ENCODE data around the gene CRYZL1. TPM values are rescaled to one million over a fixed set of nuclear protein-coding genes. Genes with fewer than 3 reads are reported as not detected.
A peak's percentile ranks its signal among the peaks of the same experiment; 100 is the strongest.

The CRYZL1 gene
- total and polyA plus RNA-seq, 7 experiments from 2014 or later: 33.0 to 75.5 (median 40.4) TPM

DNA sequence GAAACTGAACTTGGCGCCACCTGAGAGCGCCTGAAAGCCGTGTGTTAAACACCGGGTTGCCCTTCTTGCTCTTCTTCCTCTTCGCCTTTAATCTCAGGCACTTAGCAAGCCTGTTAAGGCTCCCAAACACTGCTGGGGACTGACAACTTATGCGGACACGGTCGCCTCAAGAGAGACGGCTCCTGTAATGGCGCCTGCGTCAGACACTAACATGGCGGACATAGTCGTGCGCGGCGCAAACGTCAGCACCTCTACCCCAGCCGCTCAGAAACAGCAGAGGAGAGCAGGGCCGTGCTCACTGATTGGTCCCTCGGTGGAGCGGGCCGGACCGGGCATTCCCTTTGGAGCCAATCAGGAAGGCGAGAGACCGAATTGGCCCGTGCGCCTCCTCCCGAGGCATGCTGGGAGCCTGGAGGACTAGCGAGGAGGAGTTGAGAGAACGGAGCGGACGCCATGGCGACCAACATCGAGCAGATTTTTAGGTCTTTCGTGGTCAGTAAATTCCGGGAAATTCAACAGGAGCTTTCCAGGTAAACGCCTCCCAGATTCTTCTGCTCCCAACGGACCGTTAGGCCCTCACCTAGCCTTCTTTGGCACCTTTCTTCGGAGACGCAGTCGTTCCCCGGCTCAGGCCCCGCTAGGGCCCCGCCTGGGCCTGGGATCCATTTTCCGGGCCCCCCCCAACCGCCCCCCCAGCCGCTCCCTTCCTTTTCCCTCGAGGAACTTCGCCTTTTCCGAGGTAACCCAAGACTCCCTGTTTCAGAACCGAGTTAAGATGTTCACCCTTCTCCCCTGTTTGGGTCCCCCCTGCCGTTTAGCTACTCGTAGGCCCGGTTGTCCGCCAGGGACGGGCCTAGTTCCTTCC, 98.7 kb downstream of the CRYZL1 start, which contains the start of gene SON:
Gene SON, plus strand, starts transcription at position 399 of the 865 bp plus-strand sequence. Its CDS starts 55 bp downstream, at position 454.
- CTCF ChIA-PET: interaction anchor here (0.7 to 2.1 kb wide), 2 partner anchors 46 to 829 kb away, joined by 3 to 5 read pairs; partner anchors contain the start of gene DONSON
- POLR2A ChIA-PET: interaction anchor here (0.6 to 6.9 kb wide), 29 partner anchors 10 to 771 kb away, joined by 3 to 108 read pairs (median 4); partner anchors contain the start of genes DNAJC28, DONSON and TMEM50B
- Histone ChIP-seq H3K4me1 (ENCODE audit: control insufficient read depth in 2 of 2, insufficient read depth in 2 of 2, low read length in 2 of 2) (peaks cover 20 to 30% of the 10 kb centered on the region in 2 donors), H3K36me3 (ENCODE audit: control insufficient read depth in 2 of 3, insufficient read depth in 3 of 3, low read length in 3 of 3) (peaks cover 0 to 30% (median 0%) of the 10 kb centered on the region in 3 experiments), H3K9me3 (ENCODE audit: control insufficient read depth in 2 of 3, low read length in 3 of 3) (no peaks in the 10 kb centered on the region), H3K27me3 (ENCODE audit: control insufficient read depth in 2 of 2, insufficient read depth in 2 of 2, low read length in 2 of 2) (no peaks in the 10 kb centered on the region), H3K4me3 (ENCODE audit: low read length) (peak within 1 kb of the TSS; percentile 95), H3K27ac (ENCODE audit: low read depth, low read length) (peak within 1 kb of the TSS; percentile 99)
- Mint-ChIP-seq H3K27me3 (peaks cover 0 to 5% (median 0%) of the 10 kb centered on the region in 5 donors), H3K36me3 (peaks cover 0 to 8% (median 6%) of the 10 kb centered on the region in 5 donors), H3K27ac (peak within 1 kb of the TSS; percentile 99 to 100 (median 99)), H3K9me3 (peaks cover 0 to 5% (median 0%) of the 10 kb centered on the region in 11 donors), H3K4me1 (peaks cover 29 to 54% (median 45%) of the 10 kb centered on the region in 7 donors), H3K4me3 (peak within 1 kb of the TSS; percentile 90 to 100 (median 97))
- ATAC-seq (peak; percentile 94), DNase-seq (peak; percentile 87 to 99 (median 98))
- intact Hi-C loops (cut with micrococcal nuclease): loop anchor here (1.0 to 10.0 kb wide), 23 partner anchors 16 to 1131 kb away; partner anchors contain the start of genes CFAP298 (in 2 of the 2), DNAJC28 (in 2 of the 2), DONSON (in 2 of the 2) and IFNAR1 (in 2 of the 2)

DNA sequence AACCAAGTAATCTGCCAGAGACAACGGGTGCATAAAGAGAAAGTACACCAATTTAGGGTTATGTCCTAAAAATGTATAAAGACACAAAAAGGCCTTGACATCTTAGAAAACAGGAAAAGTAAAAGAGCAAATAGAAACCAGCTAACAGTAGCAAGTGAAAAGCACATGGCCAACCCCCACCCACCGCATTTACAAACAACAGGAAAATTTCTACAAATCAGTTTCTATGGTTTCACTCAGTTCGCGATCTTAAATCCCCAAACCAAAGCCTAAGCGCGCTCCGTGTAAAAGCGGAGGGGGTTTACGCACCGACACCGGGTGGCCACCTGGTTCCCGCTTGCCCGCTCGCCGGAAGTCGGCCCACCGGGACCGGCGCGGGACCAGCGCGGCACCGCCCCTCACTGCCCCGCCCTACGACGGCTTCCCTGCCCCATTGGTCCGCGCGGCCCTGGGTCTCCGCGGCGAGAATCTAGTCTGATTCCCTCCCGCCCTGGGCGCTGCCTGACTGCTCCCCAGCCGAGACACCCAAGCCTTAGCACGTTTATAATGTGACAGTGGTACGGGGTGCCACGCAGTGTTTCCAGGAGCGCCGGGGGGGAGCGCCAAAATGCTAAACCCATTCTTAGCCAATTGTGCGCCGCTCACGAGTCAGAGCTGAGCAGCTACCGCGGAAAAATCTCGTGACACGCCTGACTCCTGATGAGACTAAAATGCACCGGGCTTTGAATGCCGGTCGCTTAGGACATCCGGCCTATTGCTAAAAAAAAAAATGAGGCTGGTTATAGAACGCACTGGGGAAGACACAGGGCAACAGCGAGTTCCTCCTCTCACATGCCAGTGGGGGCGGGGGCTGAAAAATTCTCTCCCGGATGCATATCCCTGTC, 99.5 kb downstream of the CRYZL1 start, which contains the start of gene GART:
Gene GART, minus strand, starts transcription at position 362 of the 884 bp plus-strand sequence. CDS start 2,802 bp downstream, outside the sequence.
- H3K9me3 Mint-ChIP-seq: peaks cover 0 to 5% (median 0%) of the 10 kb centered on the region in 11 donors
- CTCF ChIA-PET: interaction anchor here (0.7 to 1.2 kb wide), 2 partner anchors 62 to 828 kb away, joined by 3 read pairs; partner anchors contain the start of gene TMEM50B
- peaks cover 20 to 30% of the 10 kb centered on the region in 2 donors for H3K4me1 ChIP-seq (ENCODE audit: control insufficient read depth in 2 of 2, insufficient read depth in 2 of 2, low read length in 2 of 2)
- DNase-seq (peak; percentile 71 to 87 (median 80)), ATAC-seq (peak; percentile 68)
- POLR2A ChIA-PET: interaction anchor here (0.7 to 6.9 kb wide), 18 partner anchors 10 to 390 kb away, joined by 3 to 108 read pairs (median 4); partner anchors contain the start of genes DNAJC28, DONSON and TMEM50B
- H3K36me3 Mint-ChIP-seq: peaks cover 8 to 16% (median 14%) of the 10 kb centered on the region in 5 donors
- peaks cover 0 to 31% (median 4%) of the 10 kb centered on the region in 3 experiments for H3K36me3 ChIP-seq (ENCODE audit: control insufficient read depth in 2 of 3, insufficient read depth in 3 of 3, low read length in 3 of 3)
- H3K4me1 Mint-ChIP-seq: peaks cover 33 to 57% (median 49%) of the 10 kb centered on the region in 7 donors
- intact Hi-C loops (cut with micrococcal nuclease): loop anchor here (1.0 to 10.0 kb wide), 22 partner anchors 17 to 1130 kb away; partner anchors contain the start of genes CFAP298 (in 2 of the 2), DNAJC28 (in 2 of the 2), IFNAR1 (in 2 of the 2) and SYNJ1 (in 2 of the 2)
- H3K27ac Mint-ChIP-seq: peak within 1 kb of the TSS; percentile 99 to 100 (median 99)
- peak within 1 kb of the TSS; percentile 95 for H3K4me3 ChIP-seq (ENCODE audit: low read length)
- H3K27me3 Mint-ChIP-seq: peaks cover 0 to 5% (median 0%) of the 10 kb centered on the region in 5 donors
- no peaks in the 10 kb centered on the region for H3K27me3 ChIP-seq (ENCODE audit: control insufficient read depth in 2 of 2, insufficient read depth in 2 of 2, low read length in 2 of 2)
- peak within 1 kb of the TSS; percentile 99 for H3K27ac ChIP-seq (ENCODE audit: low read depth, low read length)
- H3K4me3 Mint-ChIP-seq: peak within 1 kb of the TSS; percentile 90 to 100 (median 97)
- H3K9me3 ChIP-seq (ENCODE audit: control insufficient read depth in 2 of 3, low read length in 3 of 3): no peaks in the 10 kb centered on the region

DNA sequence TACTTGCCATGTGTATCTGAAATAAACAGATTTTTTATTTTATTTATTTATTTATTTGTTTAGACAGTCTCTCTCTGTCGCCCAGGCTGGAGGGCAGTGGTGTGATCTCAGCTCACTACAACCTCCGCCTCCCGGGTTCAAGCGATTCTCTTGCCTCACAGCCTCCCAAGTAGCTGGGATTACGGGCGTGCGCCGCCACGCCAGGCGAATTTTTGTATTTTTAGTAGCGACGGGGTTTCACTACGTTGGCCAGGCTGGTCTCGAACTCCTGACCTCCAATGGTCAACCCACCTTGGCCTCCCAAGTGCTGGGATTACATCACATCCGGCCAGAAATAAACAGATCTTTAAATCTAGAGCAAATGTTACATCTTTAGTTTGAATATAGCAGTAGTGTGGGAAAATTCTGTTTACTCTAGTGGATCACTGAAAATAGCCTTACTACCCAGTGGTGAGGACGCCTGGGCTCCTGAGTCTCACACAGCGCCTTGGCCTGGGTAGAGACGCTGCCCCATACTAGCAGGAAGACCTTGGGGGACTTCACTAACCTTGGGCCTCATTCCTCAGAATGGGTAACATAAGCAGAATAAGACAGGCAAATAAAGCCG, 100.3 kb downstream of the CRYZL1 start:
- Mint-ChIP-seq H3K27me3 (peaks cover 0 to 5% (median 0%) of the 10 kb centered on the region in 5 donors), H3K9me3 (peaks cover 0 to 5% (median 0%) of the 10 kb centered on the region in 11 donors), H3K36me3 (peaks cover 12 to 19% (median 16%) of the 10 kb centered on the region in 5 donors), H3K4me1 (peaks cover 31 to 58% (median 47%) of the 10 kb centered on the region in 7 donors), H3K27ac (peak overlapping the region; percentile 99 to 100 (median 99)), H3K4me3 (peak overlapping the region; percentile 90 to 100 (median 97))
- intact Hi-C loops (cut with micrococcal nuclease): loop anchor here (5.0 to 10.0 kb wide), 6 partner anchors 159 to 1129 kb away; partner anchors contain the start of genes ATP5PO (in 1 of the 2), EVA1C (in 1 of the 2) and SYNJ1 (in 1 of the 2)
- peaks cover 0 to 32% (median 12%) of the 10 kb centered on the region in 3 experiments for H3K36me3 ChIP-seq (ENCODE audit: control insufficient read depth in 2 of 3, insufficient read depth in 3 of 3, low read length in 3 of 3)
- H3K9me3 ChIP-seq (ENCODE audit: control insufficient read depth in 2 of 3, low read length in 3 of 3): no peaks in the 10 kb centered on the region
- H3K27ac ChIP-seq (ENCODE audit: low read depth, low read length): peak overlapping the region; percentile 99
- peak overlapping the region; percentile 95 for H3K4me3 ChIP-seq (ENCODE audit: low read length)
- H3K4me1 ChIP-seq (ENCODE audit: control insufficient read depth in 2 of 2, insufficient read depth in 2 of 2, low read length in 2 of 2): peaks cover 20 to 30% of the 10 kb centered on the region in 2 donors
- CTCF ChIA-PET: interaction anchor here (1.2 kb wide), 1 partner anchor 61 kb away, joined by 3 read pairs; the partner anchor contains the start of gene TMEM50B
- H3K27me3 ChIP-seq (ENCODE audit: control insufficient read depth in 2 of 2, insufficient read depth in 2 of 2, low read length in 2 of 2): no peaks in the 10 kb centered on the region
- DNase-seq (no peak), ATAC-seq (no peak)
- POLR2A ChIA-PET: interaction anchor here (0.7 to 6.9 kb wide), 12 partner anchors 13 to 80 kb away, joined by 3 to 108 read pairs (median 5); partner anchors contain the start of genes DNAJC28, DONSON and TMEM50B

DNA sequence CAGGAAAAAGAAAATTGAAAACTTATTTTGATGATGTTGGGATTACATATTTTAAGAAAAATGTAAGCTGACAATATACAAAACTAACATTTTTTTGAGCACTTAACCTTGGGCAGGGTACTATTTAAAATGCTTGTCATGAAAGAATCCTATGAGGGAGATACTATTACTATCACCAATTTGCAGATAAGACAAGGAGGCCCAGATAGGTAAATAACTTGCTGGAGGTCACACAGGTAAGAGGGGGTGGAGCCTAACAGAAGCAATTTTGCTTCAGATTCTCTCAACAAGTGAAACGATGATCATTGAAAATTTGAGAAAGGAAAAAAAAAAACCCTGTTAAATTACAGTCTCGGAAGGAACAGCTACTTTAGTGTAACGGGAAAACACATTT, 100.8 kb downstream of the CRYZL1 start:
- intact Hi-C loops (cut with micrococcal nuclease): loop anchor here (5.0 to 10.0 kb wide), 6 partner anchors 158 to 1128 kb away; partner anchors contain the start of genes ATP5PO (in 1 of the 2), EVA1C (in 1 of the 2) and SYNJ1 (in 1 of the 2)
- Mint-ChIP-seq H3K4me1 (peaks cover 26 to 53% (median 42%) of the 10 kb centered on the region in 7 donors), H3K27me3 (peaks cover 0 to 5% (median 0%) of the 10 kb centered on the region in 5 donors), H3K9me3 (peaks cover 0 to 5% (median 0%) of the 10 kb centered on the region in 11 donors), H3K27ac (peak overlapping the region; percentile 41 to 99 (median 91)), H3K4me3 (peak overlapping the region; percentile 76 to 100 (median 92)), H3K36me3 (peaks cover 12 to 17% (median 13%) of the 10 kb centered on the region in 5 donors)
- ChIA-PET POLR2A (interaction anchor here (1.0 to 6.9 kb wide), 7 partner anchors 18 to 81 kb away, joined by 3 to 108 read pairs (median 5); partner anchors contain the start of genes DNAJC28 and TMEM50B), CTCF (no interaction called here)
- Histone ChIP-seq H3K27ac (ENCODE audit: low read depth, low read length) (peak overlapping the region; percentile 26), H3K4me1 (ENCODE audit: control insufficient read depth in 2 of 2, insufficient read depth in 2 of 2, low read length in 2 of 2) (peaks cover 16 to 26% of the 10 kb centered on the region in 2 donors), H3K9me3 (ENCODE audit: control insufficient read depth in 2 of 3, low read length in 3 of 3) (no peaks in the 10 kb centered on the region), H3K4me3 (ENCODE audit: low read length) (no peak overlapping the region), H3K36me3 (ENCODE audit: control insufficient read depth in 2 of 3, insufficient read depth in 3 of 3, low read length in 3 of 3) (peaks cover 0 to 32% (median 13%) of the 10 kb centered on the region in 3 experiments), H3K27me3 (ENCODE audit: control insufficient read depth in 2 of 2, insufficient read depth in 2 of 2, low read length in 2 of 2) (no peaks in the 10 kb centered on the region)
- no peak for ATAC-seq
- DNase-seq: no peak

DNA sequence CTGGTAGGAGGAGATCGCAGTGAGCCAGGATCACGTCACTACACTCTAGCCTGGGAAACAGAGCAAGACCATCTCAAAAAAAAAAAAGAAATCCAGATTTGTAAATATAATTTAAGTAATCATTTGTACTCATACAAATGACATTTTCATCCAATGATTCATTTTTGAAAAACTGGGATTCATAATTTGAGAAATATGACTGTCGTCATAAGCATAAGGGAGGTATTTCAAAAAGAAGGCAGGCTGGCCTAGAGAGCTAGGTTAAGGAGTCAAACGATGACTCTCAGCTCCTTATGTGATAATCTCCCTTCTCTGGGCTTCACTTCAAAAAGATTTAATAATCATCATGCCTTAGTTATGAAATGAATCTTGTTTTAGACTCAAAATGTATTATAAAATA, 101.9 kb downstream of the CRYZL1 start:
- peak overlapping the region in 1 of 10 donors; percentile 93 for H3K4me3 Mint-ChIP-seq
- Histone ChIP-seq H3K4me3 (ENCODE audit: low read length) (no peak overlapping the region), H3K27ac (ENCODE audit: low read depth, low read length) (no peak overlapping the region), H3K36me3 (ENCODE audit: control insufficient read depth in 2 of 3, insufficient read depth in 3 of 3, low read length in 3 of 3) (peaks cover 0 to 41% (median 13%) of the 10 kb centered on the region in 3 experiments), H3K4me1 (ENCODE audit: control insufficient read depth in 2 of 2, insufficient read depth in 2 of 2, low read length in 2 of 2) (peaks cover 10 to 17% of the 10 kb centered on the region in 2 donors), H3K27me3 (ENCODE audit: control insufficient read depth in 2 of 2, insufficient read depth in 2 of 2, low read length in 2 of 2) (no peaks in the 10 kb centered on the region), H3K9me3 (ENCODE audit: control insufficient read depth in 2 of 3, low read length in 3 of 3) (no peaks in the 10 kb centered on the region)
- peak overlapping the region in 2 of 9 donors; percentile 32 to 99 for H3K27ac Mint-ChIP-seq
- H3K27me3 Mint-ChIP-seq: peaks cover 0 to 5% (median 0%) of the 10 kb centered on the region in 5 donors
- H3K9me3 Mint-ChIP-seq: peaks cover 0 to 5% (median 0%) of the 10 kb centered on the region in 11 donors
- ATAC-seq (no peak), DNase-seq (no peak)
- CTCF ChIA-PET: no interaction called here
- peaks cover 12 to 21% (median 14%) of the 10 kb centered on the region in 5 donors for H3K36me3 Mint-ChIP-seq
- H3K4me1 Mint-ChIP-seq: peaks cover 24 to 42% (median 35%) of the 10 kb centered on the region in 7 donors
- intact Hi-C loops (cut with micrococcal nuclease): loop anchor here (5.0 to 10.0 kb wide), 6 partner anchors 157 to 1127 kb away; partner anchors contain the start of genes ATP5PO (in 1 of the 2), EVA1C (in 1 of the 2) and SYNJ1 (in 1 of the 2)
- POLR2A ChIA-PET: interaction anchor here (6.9 kb wide), 1 partner anchor 59 kb away, joined by 108 read pairs; the partner anchor contains the start of gene TMEM50B

Measured in naive thymus-derived CD4-positive, alpha-beta T cell (primary cell).